ENCODE results near the gene PTS. TPM values are rescaled to one million over a fixed set of nuclear protein-coding genes. Genes with fewer than 3 reads are reported as not detected.

The PTS gene
- total and polyA plus RNA-seq, 4 experiments from 2014 or later, result 11.2 to 26.9 (median 17.5) TPM

DNA sequence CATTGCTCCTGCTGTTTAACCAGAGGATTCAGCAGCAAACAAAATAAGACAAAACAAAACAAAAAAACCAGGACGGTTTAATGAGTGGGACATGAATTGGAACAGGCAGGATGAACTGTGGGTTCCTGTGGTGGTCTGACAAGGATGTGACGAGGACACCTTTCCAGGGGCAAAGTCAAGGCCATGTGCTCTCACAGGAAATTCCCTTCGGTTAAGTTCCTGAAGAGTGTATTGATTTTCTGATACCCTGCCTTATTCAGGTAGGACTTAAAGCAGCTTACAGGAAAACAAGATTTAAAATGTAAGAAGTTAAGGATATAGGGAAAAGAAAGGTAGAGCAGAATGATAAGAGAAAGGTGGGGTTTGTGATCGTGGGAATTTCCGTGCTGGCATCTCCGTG is 42.9 kb downstream of the PTS start:
- Mint-ChIP-seq H3K4me3 (no peak overlapping the region), H3K36me3 (peaks cover 0 to 2% of the 10 kb centered on the region in 2 donors), H3K27ac (peak overlapping the region in 2 of 7 donors; percentile 30 to 55), H3K9me3 (no peaks in the 10 kb centered on the region), H3K4me1 (no peaks in the 10 kb centered on the region), H3K27me3 (no peaks in the 10 kb centered on the region)
- Histone ChIP-seq H3K4me3 (ENCODE audit: low read length in 2 of 2) (no peak overlapping the region), H3K9me3 (ENCODE audit: control insufficient read depth in 1 of 2, low read length in 2 of 2) (no peaks in the 10 kb centered on the region), H3K27ac (ENCODE audit: low read depth, low read length) (no peak overlapping the region), H3K27me3 (ENCODE audit: insufficient read depth, low read length) (no peaks in the 10 kb centered on the region), H3K36me3 (ENCODE audit: insufficient read depth, low read length) (no peaks in the 10 kb centered on the region), H3K4me1 (ENCODE audit: insufficient read depth, low read length) (no peaks in the 10 kb centered on the region)
- ChIA-PET CTCF (ENCODE audit: partially characterized antibody) (interaction anchor here (4.5 kb wide), 1 partner anchor 11 kb away, joined by 33 read pairs; no protein-coding TSS in a partner anchor), POLR2A (ENCODE audit: partially characterized antibody) (no interaction called here)
- no peak for DNase-seq
- intact Hi-C loops (cut with micrococcal nuclease), result no loop called here

- ChIA-PET CTCF (ENCODE audit: partially characterized antibody) (interaction anchor here (1.0 to 4.5 kb wide), 2 partner anchors 10 to 17 kb away, joined by 3 to 33 read pairs; no protein-coding TSS in a partner anchor), POLR2A (ENCODE audit: partially characterized antibody) (no interaction called here)
- H3K27me3 ChIP-seq (ENCODE audit: insufficient read depth, low read length), result no peaks in the 10 kb centered on the region
- no peak overlapping the region for H3K4me3 ChIP-seq (ENCODE audit: low read length in 2 of 2)
- H3K9me3 Mint-ChIP-seq, result no peaks in the 10 kb centered on the region
- H3K9me3 ChIP-seq (ENCODE audit: control insufficient read depth in 1 of 2, low read length in 2 of 2), result no peaks in the 10 kb centered on the region
- H3K27ac ChIP-seq (ENCODE audit: low read depth, low read length), result no peak overlapping the region
- intact Hi-C loops (cut with micrococcal nuclease), result no loop called here
- H3K36me3 ChIP-seq (ENCODE audit: insufficient read depth, low read length), result no peaks in the 10 kb centered on the region
- H3K4me1 Mint-ChIP-seq, result no peaks in the 10 kb centered on the region
- H3K27me3 Mint-ChIP-seq, result no peaks in the 10 kb centered on the region
- no peaks in the 10 kb centered on the region for H3K4me1 ChIP-seq (ENCODE audit: insufficient read depth, low read length)
- DNase-seq, result no peak
- peaks cover 0 to 6% of the 10 kb centered on the region in 2 donors for H3K36me3 Mint-ChIP-seq
- H3K4me3 Mint-ChIP-seq, result no peak overlapping the region
- no peak overlapping the region for H3K27ac Mint-ChIP-seq
These were observed 44.4 kb downstream of the PTS start for GRCh38 chr11:112270551-112271180.

- Histone ChIP-seq H3K27me3 (ENCODE audit: insufficient read depth, low read length) (no peaks in the 10 kb centered on the region), H3K4me3 (ENCODE audit: low read length in 2 of 2) (no peak overlapping the region), H3K4me1 (ENCODE audit: insufficient read depth, low read length) (no peaks in the 10 kb centered on the region), H3K9me3 (ENCODE audit: control insufficient read depth in 1 of 2, low read length in 2 of 2) (no peaks in the 10 kb centered on the region), H3K36me3 (ENCODE audit: insufficient read depth, low read length) (no peaks in the 10 kb centered on the region), H3K27ac (ENCODE audit: low read depth, low read length) (no peak overlapping the region)
- no peak overlapping the region for H3K27ac Mint-ChIP-seq
- POLR2A ChIA-PET (ENCODE audit: partially characterized antibody), result no interaction called here
- no peaks in the 10 kb centered on the region for H3K9me3 Mint-ChIP-seq
- no peaks in the 10 kb centered on the region for H3K27me3 Mint-ChIP-seq
- CTCF ChIA-PET (ENCODE audit: partially characterized antibody), result interaction anchor here (1.0 to 4.5 kb wide), 2 partner anchors 9 to 16 kb away, joined by 3 to 33 read pairs; no protein-coding TSS in a partner anchor
- no peak for DNase-seq
- H3K4me3 Mint-ChIP-seq, result no peak overlapping the region
- intact Hi-C loops (cut with micrococcal nuclease), result no loop called here
- peaks cover 0 to 6% of the 10 kb centered on the region in 2 donors for H3K36me3 Mint-ChIP-seq
- H3K4me1 Mint-ChIP-seq, result no peaks in the 10 kb centered on the region
These were observed 45.0 kb downstream of the PTS start for GRCh38 chr11:112271242-112271641.

- H3K36me3 Mint-ChIP-seq, result peaks cover 0 to 6% of the 10 kb centered on the region in 2 donors
- intact Hi-C loops (cut with micrococcal nuclease), result no loop called here
- CTCF ChIA-PET (ENCODE audit: partially characterized antibody), result interaction anchor here (1.0 to 14.4 kb wide), 3 partner anchors 11 to 51 kb away, joined by 3 to 452 read pairs (median 5); partner anchors contain the start of gene PTS
- H3K36me3 ChIP-seq (ENCODE audit: insufficient read depth, low read length), result no peaks in the 10 kb centered on the region
- no peak for DNase-seq
- no peak overlapping the region for H3K4me3 ChIP-seq (ENCODE audit: low read length in 2 of 2)
- H3K9me3 Mint-ChIP-seq, result no peaks in the 10 kb centered on the region
- no peak overlapping the region for H3K4me3 Mint-ChIP-seq
- no peaks in the 10 kb centered on the region for H3K4me1 Mint-ChIP-seq
- POLR2A ChIA-PET (ENCODE audit: partially characterized antibody), result no interaction called here
- H3K27ac ChIP-seq (ENCODE audit: low read depth, low read length), result no peak overlapping the region
- peak overlapping the region in 1 of 7 donors; percentile 33 for H3K27ac Mint-ChIP-seq
- H3K4me1 ChIP-seq (ENCODE audit: insufficient read depth, low read length), result no peaks in the 10 kb centered on the region
- H3K27me3 ChIP-seq (ENCODE audit: insufficient read depth, low read length), result no peaks in the 10 kb centered on the region
- H3K27me3 Mint-ChIP-seq, result no peaks in the 10 kb centered on the region
- H3K9me3 ChIP-seq (ENCODE audit: control insufficient read depth in 1 of 2, low read length in 2 of 2), result no peaks in the 10 kb centered on the region
These were observed 46.8 kb downstream of the PTS start for GRCh38 chr11:112273066-112273465.

DNA sequence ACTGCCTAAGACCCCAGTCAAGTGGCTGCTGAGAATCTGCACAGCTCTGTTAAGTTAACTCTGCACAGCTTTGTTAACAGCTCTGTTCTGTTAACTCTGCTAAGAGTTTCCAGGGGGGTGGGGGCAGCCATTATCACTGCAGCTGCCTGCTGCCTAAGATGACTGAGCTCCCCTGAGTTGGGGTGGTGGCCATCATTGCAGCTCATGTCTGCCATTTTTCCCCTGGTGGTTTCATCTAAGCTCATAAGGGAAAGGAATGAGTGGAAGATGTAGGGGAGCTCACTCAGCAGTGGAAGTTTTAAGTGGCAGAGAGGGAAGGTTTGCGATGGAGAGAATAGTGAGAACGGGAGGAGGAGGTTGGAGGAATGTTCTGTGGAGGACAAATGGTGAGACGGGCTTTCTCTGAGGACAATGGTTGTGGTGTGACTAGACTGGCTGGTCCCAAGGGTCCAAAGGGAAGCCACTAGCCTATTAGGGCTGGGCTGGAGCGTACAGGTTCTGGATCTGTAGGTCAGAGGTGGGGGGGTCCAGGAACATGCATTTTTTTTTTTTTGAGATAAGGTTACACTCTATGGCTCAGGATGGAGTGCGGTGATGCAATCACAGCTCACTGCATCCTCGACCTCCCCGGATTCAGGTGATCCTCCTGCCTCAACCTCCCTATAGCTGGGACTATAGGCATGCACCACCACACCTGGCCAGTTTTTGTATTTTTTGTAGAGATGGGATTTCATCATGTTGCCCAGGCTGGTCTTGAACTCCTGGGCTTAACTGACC is 48.0 kb downstream of the PTS start:
- H3K36me3 Mint-ChIP-seq, result peaks cover 0 to 6% of the 10 kb centered on the region in 2 donors
- H3K27ac Mint-ChIP-seq, result no peak overlapping the region
- Histone ChIP-seq H3K27me3 (ENCODE audit: insufficient read depth, low read length) (no peaks in the 10 kb centered on the region), H3K27ac (ENCODE audit: low read depth, low read length) (no peak overlapping the region), H3K4me1 (ENCODE audit: insufficient read depth, low read length) (no peaks in the 10 kb centered on the region), H3K9me3 (ENCODE audit: control insufficient read depth in 1 of 2, low read length in 2 of 2) (no peaks in the 10 kb centered on the region), H3K36me3 (ENCODE audit: insufficient read depth, low read length) (no peaks in the 10 kb centered on the region), H3K4me3 (ENCODE audit: low read length in 2 of 2) (no peak overlapping the region)
- POLR2A ChIA-PET (ENCODE audit: partially characterized antibody), result interaction anchor here (1.2 kb wide), 1 partner anchor 47 kb away, joined by 3 read pairs; no protein-coding TSS in a partner anchor
- H3K4me1 Mint-ChIP-seq, result no peaks in the 10 kb centered on the region
- H3K27me3 Mint-ChIP-seq, result no peaks in the 10 kb centered on the region
- intact Hi-C loops (cut with micrococcal nuclease), result no loop called here
- H3K9me3 Mint-ChIP-seq, result no peaks in the 10 kb centered on the region
- no peak for DNase-seq
- CTCF ChIA-PET (ENCODE audit: partially characterized antibody), result interaction anchor here (1.4 to 14.4 kb wide), 3 partner anchors 11 to 52 kb away, joined by 5 to 452 read pairs (median 28); partner anchors contain the start of gene PTS
- H3K4me3 Mint-ChIP-seq, result no peak overlapping the region

GRCh38 chr11:112277029-112277428 is 50.8 kb downstream of the PTS start:
- CTCF ChIA-PET (ENCODE audit: partially characterized antibody), result interaction anchor here (1.4 to 14.4 kb wide), 4 partner anchors 11 to 519 kb away, joined by 3 to 452 read pairs (median 44); partner anchors contain the start of genes PLET1 and PTS
- Histone ChIP-seq H3K36me3 (ENCODE audit: insufficient read depth, low read length) (no peaks in the 10 kb centered on the region), H3K4me1 (ENCODE audit: insufficient read depth, low read length) (peaks cover 14% of the 10 kb centered on the region), H3K4me3 (ENCODE audit: low read length in 2 of 2) (no peak overlapping the region), H3K9me3 (ENCODE audit: control insufficient read depth in 1 of 2, low read length in 2 of 2) (no peaks in the 10 kb centered on the region), H3K27ac (ENCODE audit: low read depth, low read length) (no peak overlapping the region), H3K27me3 (ENCODE audit: insufficient read depth, low read length) (no peaks in the 10 kb centered on the region)
- H3K9me3 Mint-ChIP-seq, result no peaks in the 10 kb centered on the region
- no peak overlapping the region for H3K27ac Mint-ChIP-seq
- H3K4me1 Mint-ChIP-seq, result peaks cover 13 to 17% (median 14%) of the 10 kb centered on the region in 4 donors
- H3K36me3 Mint-ChIP-seq, result peaks cover 0 to 6% of the 10 kb centered on the region in 2 donors
- DNase-seq, result no peak
- H3K4me3 Mint-ChIP-seq, result no peak overlapping the region
- H3K27me3 Mint-ChIP-seq, result no peaks in the 10 kb centered on the region
- POLR2A ChIA-PET (ENCODE audit: partially characterized antibody), result no interaction called here
- intact Hi-C loops (cut with micrococcal nuclease), result no loop called here

- H3K27ac Mint-ChIP-seq, result no peak overlapping the region
- no peaks in the 10 kb centered on the region for H3K9me3 ChIP-seq (ENCODE audit: control insufficient read depth in 1 of 2, low read length in 2 of 2)
- H3K27ac ChIP-seq (ENCODE audit: low read depth, low read length), result no peak overlapping the region
- ChIA-PET CTCF (ENCODE audit: partially characterized antibody) (interaction anchor here (1.2 to 14.4 kb wide), 5 partner anchors 10 to 518 kb away, joined by 3 to 452 read pairs (median 28); partner anchors contain the start of genes PLET1 and PTS), POLR2A (ENCODE audit: partially characterized antibody) (no interaction called here)
- no peaks in the 10 kb centered on the region for H3K36me3 ChIP-seq (ENCODE audit: insufficient read depth, low read length)
- H3K4me1 Mint-ChIP-seq, result peaks cover 18 to 25% (median 22%) of the 10 kb centered on the region in 4 donors
- H3K4me1 ChIP-seq (ENCODE audit: insufficient read depth, low read length), result peaks cover 23% of the 10 kb centered on the region
- H3K27me3 Mint-ChIP-seq, result no peaks in the 10 kb centered on the region
- H3K27me3 ChIP-seq (ENCODE audit: insufficient read depth, low read length), result no peaks in the 10 kb centered on the region
- H3K9me3 Mint-ChIP-seq, result no peaks in the 10 kb centered on the region
- intact Hi-C loops (cut with micrococcal nuclease), result no loop called here
- peaks cover 0 to 6% of the 10 kb centered on the region in 2 donors for H3K36me3 Mint-ChIP-seq
- no peak overlapping the region for H3K4me3 Mint-ChIP-seq
- H3K4me3 ChIP-seq (ENCODE audit: low read length in 2 of 2), result no peak overlapping the region
- no peak for DNase-seq
These were observed 51.7 kb downstream of the PTS start for GRCh38 chr11:112277941-112278340.

Measured in CD4-positive, alpha-beta memory T cell (primary cell).